ENCODE data around the gene TBRG4.
"Not testable (repeated sequence)": the region's sequence is repeated elsewhere in the genome, so short reads cannot be mapped to it uniquely, and the experiment has no call there.

TBRG4 gene
- long read RNA-seq, donor 1, transcript TBRG4-201 (11 exons, 2,243 nt): major isoform, 5 of 22 reads
- long read RNA-seq, donor 1, partial matches to known transcripts: 10 of 22 reads
- long read RNA-seq, donor 1, other reads (novel, unspliced or antisense): 0 of 22 reads
- long read RNA-seq, donor 2, partial matches to known transcripts: 0 of 8 reads
- long read RNA-seq, donor 2, other reads (novel, unspliced or antisense): 0 of 8 reads
- long read RNA-seq, donor 3, partial matches to known transcripts: 0 of 3 reads
- long read RNA-seq, donor 3, other reads (novel, unspliced or antisense): 0 of 3 reads
- long read RNA-seq, donor 4, partial matches to known transcripts: 0 of 7 reads
- long read RNA-seq, donor 4, other reads (novel, unspliced or antisense): 0 of 7 reads
- long read RNA-seq, donor 5, partial matches to known transcripts: 8 of 13 reads
- long read RNA-seq, donor 5, other reads (novel, unspliced or antisense): 0 of 13 reads
- long read RNA-seq, donor 6, partial matches to known transcripts: 0 of 6 reads
- long read RNA-seq, donor 6, other reads (novel, unspliced or antisense): 0 of 6 reads
- long read RNA-seq, donor 7, partial matches to known transcripts: 0 of 15 reads
- long read RNA-seq, donor 7, other reads (novel, unspliced or antisense): 0 of 15 reads
- long read RNA-seq, donor 8, transcript TBRG4-201 (11 exons, 2,243 nt): major isoform, 8 of 9 reads
- long read RNA-seq, donor 8, partial matches to known transcripts: 0 of 9 reads
- long read RNA-seq, donor 8, other reads (novel, unspliced or antisense): 0 of 9 reads

DNA sequence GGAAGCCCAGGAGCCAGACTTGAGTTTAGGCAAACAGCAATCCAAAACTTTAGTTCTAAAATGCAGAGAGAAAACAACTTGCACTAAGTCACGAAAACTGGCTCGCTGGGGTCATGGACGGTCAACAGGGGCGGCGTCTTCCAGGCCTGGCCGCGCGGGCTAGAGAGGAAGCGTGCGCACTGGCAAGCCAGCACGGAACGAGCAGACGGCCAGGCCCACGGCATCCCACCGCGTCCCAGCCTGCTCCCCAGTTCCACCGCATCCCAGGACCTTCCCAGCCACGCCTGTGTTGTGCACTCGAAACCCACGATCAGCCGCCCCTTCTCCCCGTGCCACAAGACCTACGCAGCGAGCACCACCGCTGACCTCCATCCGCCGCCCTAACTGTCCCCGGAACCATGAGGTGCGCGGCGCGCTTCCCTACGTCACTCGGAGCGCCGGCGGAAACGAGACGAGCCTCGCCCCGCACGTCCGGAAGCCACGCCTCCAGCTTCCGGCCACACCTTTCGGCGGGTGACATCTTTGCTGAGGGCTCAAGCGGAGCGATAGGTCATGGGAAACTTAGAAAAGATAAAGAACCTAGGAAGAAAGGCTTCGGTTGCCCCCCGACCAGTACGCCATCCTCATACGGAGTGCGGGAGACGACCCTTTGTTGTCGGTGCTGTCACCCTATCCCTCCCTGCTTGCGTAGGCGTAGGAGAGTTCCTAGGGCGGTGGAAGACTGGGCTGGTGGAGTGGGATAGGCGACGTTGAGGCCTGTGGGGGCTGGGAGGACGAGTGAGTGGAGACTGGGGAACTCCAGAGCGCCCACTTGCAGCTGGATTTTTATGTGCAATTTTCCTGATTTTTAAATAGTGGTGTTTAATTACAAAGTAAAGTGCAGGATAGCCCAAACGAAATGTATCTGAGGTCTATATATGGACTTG is at the start of gene TBRG4:
TSS of gene TBRG4 (minus strand) at position 400 of the 926 bp plus-strand sequence. CDS start 2,460 bp downstream, outside the sequence.
- DNase-seq: peak; percentile 98

GRCh38 chr7:45161138-45161537 is 49.6 kb upstream of the TBRG4 start:
- no peak for DNase-seq

- no peak for DNase-seq
Observed at GRCh38 chr7:45160417-45160881, 49.0 kb upstream of the TBRG4 start.

- DNase-seq: no peak
Observed at GRCh38 chr7:45159296-45159695, 47.8 kb upstream of the TBRG4 start.

DNA sequence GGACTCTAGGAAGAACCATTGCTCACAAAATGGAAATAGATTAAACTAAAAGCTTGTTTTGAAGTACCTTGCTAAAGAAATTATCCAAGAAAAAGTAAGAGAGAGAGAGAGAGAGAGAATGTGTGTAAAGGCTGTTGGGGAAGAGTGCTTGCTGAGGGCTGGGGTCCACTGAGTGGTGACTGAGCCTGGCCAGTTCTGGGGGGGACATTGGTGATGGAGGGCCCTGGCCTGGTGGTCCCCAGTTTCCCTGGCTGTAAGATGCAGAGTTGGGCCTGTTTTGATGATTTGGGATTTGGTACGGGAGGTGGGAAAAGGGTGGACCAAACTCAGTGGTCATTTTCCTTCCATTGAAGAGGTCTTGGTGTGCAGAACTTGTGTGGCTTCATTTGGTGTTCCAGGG is 47.0 kb upstream of the TBRG4 start:
- no peak for DNase-seq

GRCh38 chr7:45157653-45158401 is 46.3 kb upstream of the TBRG4 start, which contains the start of gene RAMP3:
RAMP3 (plus strand) TSS chr7:45157791; CDS start chr7:45157829, 38 bp downstream.
- DNase-seq: no peak

DNA sequence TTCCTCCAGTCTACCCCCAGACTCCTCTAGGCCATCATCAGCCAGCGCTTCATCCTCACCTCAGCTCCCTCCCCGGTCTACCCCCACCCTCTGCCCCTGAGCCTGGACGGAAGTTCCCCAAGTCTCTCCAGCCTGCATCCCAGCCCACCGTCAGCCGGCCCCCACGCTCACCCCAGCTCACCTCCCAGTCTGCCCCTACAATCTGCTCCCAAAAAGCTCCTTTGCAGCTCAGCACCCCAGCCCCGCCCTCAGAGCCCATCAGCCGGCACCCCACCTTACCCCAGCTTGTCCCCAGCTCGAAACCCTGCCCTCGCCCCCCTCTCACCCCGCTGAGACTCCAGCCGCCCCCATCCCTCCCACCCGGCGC is 45.8 kb upstream of the TBRG4 start:
- no peak for DNase-seq

DNA sequence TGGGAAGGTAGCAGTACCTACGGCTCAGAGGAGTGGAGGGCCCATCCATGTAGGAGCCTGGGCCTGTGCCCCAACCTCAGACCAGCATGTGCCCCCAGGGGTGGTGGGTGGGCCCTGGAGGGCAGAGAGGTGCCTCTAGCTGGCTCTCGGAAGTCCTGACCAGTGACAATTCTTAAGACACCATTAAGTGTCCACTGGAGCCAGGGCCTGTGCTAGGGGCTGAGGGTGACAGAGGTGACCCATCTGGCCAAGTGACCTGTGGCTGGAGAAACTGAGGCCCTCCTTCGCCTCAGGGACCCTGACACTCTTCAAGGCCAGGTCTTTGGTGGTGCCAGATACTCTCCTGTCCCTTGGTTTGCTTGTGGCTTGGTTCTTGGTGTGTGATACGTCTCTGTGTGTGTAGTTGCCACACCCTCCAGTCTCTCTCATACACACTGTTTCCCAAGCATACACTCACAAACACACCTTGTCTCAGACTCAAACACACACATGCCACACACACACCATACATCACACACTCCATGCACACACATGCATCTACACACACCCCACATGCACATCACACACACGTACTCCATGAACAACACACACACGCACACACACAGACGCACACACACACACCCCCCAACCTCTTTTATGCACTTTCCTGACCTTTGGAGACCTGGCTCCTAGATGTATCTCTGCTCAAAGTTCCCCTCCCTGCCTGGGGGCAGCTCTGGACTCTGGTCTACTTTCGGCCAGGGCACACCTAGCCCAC is 45.2 kb upstream of the TBRG4 start:
- DNase-seq: no peak

GRCh38 chr7:45155941-45156340 is 44.4 kb upstream of the TBRG4 start:
- DNase-seq: no peak

DNA sequence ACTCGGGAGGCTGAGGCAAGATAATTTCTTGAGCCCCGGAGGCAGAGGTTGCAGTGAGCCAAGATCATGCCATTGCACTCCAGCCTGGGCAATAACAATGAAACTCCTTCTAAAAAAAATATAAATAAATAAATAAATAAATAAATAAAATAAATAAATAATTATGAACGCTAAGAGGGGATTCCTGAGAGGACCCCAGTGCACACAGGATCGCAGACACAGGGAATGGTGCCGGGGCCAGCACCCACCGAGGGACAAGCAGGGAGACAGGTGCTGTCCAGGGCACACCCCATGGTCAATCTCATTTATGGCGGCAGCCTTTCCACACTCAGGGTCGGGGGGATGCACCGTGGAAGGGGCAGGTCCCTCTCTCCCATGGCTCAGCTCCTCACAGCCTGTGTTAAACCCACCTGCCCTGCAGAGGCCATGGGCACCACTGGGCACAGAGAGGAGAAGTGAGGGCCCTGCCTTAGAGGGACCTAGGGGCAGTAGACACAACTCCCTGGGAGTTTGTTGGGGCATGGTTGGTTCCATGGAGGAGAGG is 43.9 kb upstream of the TBRG4 start:
- no peak for DNase-seq

DNA sequence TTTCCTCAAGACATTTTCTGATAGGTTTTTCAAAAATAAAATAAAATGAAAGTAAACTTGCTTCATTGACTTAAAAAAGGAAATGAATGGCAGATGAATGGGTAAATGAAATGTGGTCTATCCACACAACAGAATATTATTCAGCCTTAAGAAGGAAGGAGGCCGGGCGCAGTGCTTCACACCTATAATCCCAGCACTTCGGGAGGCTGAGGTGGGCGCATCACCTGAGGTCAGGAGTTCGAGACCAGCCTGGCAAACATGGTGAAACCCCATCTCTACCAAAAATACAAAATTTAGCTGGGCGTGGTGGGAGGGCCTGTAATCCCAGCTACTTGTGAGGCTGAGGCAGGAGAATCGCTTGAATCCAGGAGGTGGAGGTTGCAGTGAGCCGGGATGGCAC is 42.4 kb upstream of the TBRG4 start:
- not testable (repeated sequence) for DNase-seq

DNA sequence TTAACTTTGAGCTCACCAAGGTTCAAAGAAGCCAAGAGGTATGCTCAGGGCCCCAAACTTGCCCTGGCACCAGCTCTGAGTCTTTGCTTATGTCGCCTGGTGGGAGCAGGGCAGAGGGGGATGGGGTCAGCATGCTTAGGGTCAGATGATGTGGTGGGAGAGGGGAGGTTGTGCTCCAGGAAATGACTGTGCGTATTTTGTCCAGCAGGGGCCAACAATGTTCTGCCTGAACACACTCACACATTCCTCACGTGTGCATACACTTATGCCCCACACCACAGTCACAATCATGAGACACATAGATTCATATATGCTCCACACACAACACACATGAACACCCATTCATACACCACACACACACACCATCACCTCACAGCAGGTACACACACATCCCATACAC is 41.7 kb upstream of the TBRG4 start:
- DNase-seq: no peak

- no peak for DNase-seq
Observed at GRCh38 chr7:45151967-45152366, 40.5 kb upstream of the TBRG4 start.

- DNase-seq: no peak
Observed at GRCh38 chr7:45151131-45151684, 39.7 kb upstream of the TBRG4 start.

DNA sequence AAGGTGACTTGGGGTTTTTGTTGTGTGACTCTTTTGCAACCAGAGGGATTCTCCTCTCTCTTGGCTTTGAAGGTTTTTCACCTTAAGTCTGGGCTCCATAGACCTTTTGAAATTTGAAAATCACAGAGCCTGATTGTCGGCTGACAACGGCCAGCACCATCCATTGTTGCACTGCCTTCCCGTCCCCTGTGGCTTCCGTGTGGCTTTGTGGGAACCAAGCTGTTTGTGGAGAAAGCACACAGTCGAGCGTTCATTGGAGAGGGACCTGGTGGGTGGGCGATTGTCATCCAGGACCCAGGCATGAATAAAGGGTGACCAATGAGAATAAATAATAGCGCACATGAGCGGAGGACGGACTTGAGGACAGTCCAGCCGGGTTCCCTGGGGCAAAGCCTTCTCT is 38.7 kb upstream of the TBRG4 start:
- no peak for DNase-seq

GRCh38 chr7:45149606-45150005 is 38.1 kb upstream of the TBRG4 start:
- DNase-seq: no peak

- no peak for DNase-seq
Observed at GRCh38 chr7:45148653-45148973, 37.1 kb upstream of the TBRG4 start.

- DNase-seq: no peak
Observed at GRCh38 chr7:45147858-45148652, 36.6 kb upstream of the TBRG4 start.

Measured in right kidney (tissue), 9 donors.